Caco-2 (cell line): ENCODE measurements around the gene PCDHGA12. TPM values are rescaled to one million over a fixed set of nuclear protein-coding genes. Genes with fewer than 3 reads are reported as not detected.
"Not testable (repeated sequence)": the region's sequence is repeated elsewhere in the genome, so short reads cannot be mapped to it uniquely, and the experiment has no call there.

ENCODE experiments used
- BruUV-seq: library from RNA; stranded (reverse); fragments of 400-500 nt; replicated peaks from 2 replicates; lab custom pipeline; 2021; lab: Mats Ljungman, UMichigan
- CTCF ChIA-PET: fragments of 300-600 bp; sonication (Branson Sonifier 250); formaldehyde crosslinking; loops from one replicate; lab custom pipeline; 2022; ENCODE audit warnings: antibody characterized with exemption; lab: Charles Lee
- POLR2A ChIA-PET: fragments of 300-600 bp; sonication (Branson Sonifier 250); formaldehyde crosslinking; loops from one replicate; lab custom pipeline; 2022; ENCODE audit warnings: antibody characterized with exemption; lab: Charles Lee
- DNase-seq, 2 experiments: peaks; one replicate each; pipeline versions ENCODE4 v3.0.0 to v3.0.0-alpha.2; 2020 to 2022
- H3K27me3 ChIP-seq: replicated peaks from 2 replicates; pipeline ENCODE4 v1.6.0; 2011; ENCODE audit warnings: low read length; ENCODE audit not compliant: control insufficient read depth, insufficient read depth
- H3K36me3 ChIP-seq: 2 replicates; pipeline ENCODE4 v1.5.1; 2011; ENCODE audit warnings: low read length; ENCODE audit not compliant: control insufficient read depth, insufficient read depth
- H3K4me1 ChIP-seq: fragments of 250-450 bp; sonication (Bioruptor Pico); 2 replicates; pipeline ENCODE4 v1.5.1; 2020; ENCODE audit warnings: mild to moderate bottlenecking
- H3K4me3 ChIP-seq: 2 replicates; pipeline ENCODE4 v1.5.1; 2011; ENCODE audit warnings: low read depth, mild to moderate bottlenecking, control low read depth, low read length
- H3K9me3 ChIP-seq: fragments of 250-450 bp; sonication (Bioruptor Pico); 2 replicates; pipeline ENCODE4 v1.5.1; 2020; ENCODE audit warnings: mild to moderate bottlenecking, moderate library complexity
- H3K27ac Mint-ChIP-seq: one replicate; pipeline ENCODE4 v1.8.0; 2022; ENCODE audit warnings: mixed read lengths; ENCODE audit not compliant: unreplicated experiment
- H3K27me3 Mint-ChIP-seq: one replicate; pipeline ENCODE4 v1.8.0; 2022; ENCODE audit warnings: mixed read lengths; ENCODE audit not compliant: insufficient read depth, unreplicated experiment
- H3K36me3 Mint-ChIP-seq: one replicate; pipeline ENCODE4 v1.8.0; 2022; ENCODE audit warnings: mild to moderate bottlenecking, mixed read lengths; ENCODE audit not compliant: insufficient read depth, unreplicated experiment
- H3K4me1 Mint-ChIP-seq: one replicate; pipeline ENCODE4 v1.8.0; 2022; ENCODE audit warnings: low read depth, mixed read lengths; ENCODE audit not compliant: unreplicated experiment
- H3K4me3 Mint-ChIP-seq: one replicate; pipeline ENCODE4 v1.8.0; 2022; ENCODE audit warnings: mild to moderate bottlenecking, moderate library complexity, mixed read lengths; ENCODE audit not compliant: unreplicated experiment
- H3K9me3 Mint-ChIP-seq: one replicate; pipeline ENCODE4 v1.8.0; 2022; ENCODE audit warnings: mixed read lengths; ENCODE audit not compliant: unreplicated experiment
- intact Hi-C: fragments of 100-400 bp; cut with micrococcal nuclease; formaldehyde crosslinking; loops from one replicate; pipeline ENCODE4 v1.10.0; 2022; ENCODE audit not compliant: unreplicated experiment
- total RNA-seq: library from RNA; stranded (reverse); gene quantifications from 2 replicates; pipeline ENCODE4 v1.2.3, GENCODE V29; 2022
- TF ChIP-seq, protein P1 (sequence below), 2 experiments: fragments of 200-600 bp in 1 of 2; IDR thresholded peaks; 1 replicate in 1 of 2; 2 replicates in 1 of 2; pipeline versions ENCODE4 v1.5.1 to v1.8.0; 2011 to 2022; ENCODE audit warnings: antibody characterized with exemption in 1 of 2, control low read depth in 1 of 2, inconsistent platforms in 1 of 2, low read depth in 1 of 2, low read length in 1 of 2, mild to moderate bottlenecking in 1 of 2, moderate library complexity in 1 of 2; ENCODE audit not compliant: insufficient read depth in 1 of 2, severe bottlenecking in 1 of 2, unreplicated experiment in 1 of 2

Gene PCDHGA12
- total RNA-seq, 1 experiment from 2014 or later = 0.52 TPM

DNA sequence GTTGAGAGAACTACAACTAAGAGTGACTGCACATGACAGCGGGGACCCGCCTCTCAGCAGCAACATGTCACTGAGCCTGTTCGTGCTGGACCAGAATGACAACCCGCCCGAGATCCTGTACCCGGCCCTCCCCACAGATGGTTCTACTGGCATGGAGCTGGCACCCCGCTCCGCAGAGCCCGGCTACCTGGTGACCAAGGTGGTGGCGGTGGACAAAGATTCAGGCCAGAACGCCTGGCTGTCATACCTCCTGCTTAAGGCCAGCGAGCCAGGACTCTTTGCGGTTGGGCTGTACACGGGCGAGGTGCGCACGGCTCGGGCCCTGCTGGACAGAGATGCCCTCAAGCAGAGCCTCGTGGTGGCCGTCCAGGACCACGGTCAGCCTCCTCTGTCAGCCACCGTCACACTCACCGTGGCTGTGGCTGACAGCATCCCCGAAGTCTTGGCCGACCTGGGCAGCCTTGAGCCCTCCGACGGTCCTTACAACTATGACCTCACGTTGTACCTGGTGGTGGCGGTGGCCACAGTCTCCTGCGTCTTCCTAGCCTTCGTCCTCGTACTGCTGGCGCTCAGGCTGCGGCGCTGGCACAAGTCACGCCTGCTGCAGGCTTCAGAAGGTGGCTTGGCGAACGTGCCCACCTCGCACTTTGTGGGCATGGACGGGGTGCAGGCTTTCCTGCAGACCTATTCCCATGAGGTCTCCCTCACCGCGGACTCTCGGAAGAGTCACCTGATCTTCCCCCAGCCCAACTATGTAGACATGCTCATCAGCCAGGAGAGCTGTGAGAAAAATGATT is 45.6 kb upstream of the PCDHGA12 start:
- Mint-ChIP-seq H3K9me3 (peaks cover 12% of the 10 kb centered on the region), H3K4me3 (no peak overlapping the region), H3K27ac (no peak overlapping the region), H3K27me3 (no peaks in the 10 kb centered on the region), H3K36me3 (no peaks in the 10 kb centered on the region), H3K4me1 (no peaks in the 10 kb centered on the region)
- TF ChIP-seq, protein P1, sequence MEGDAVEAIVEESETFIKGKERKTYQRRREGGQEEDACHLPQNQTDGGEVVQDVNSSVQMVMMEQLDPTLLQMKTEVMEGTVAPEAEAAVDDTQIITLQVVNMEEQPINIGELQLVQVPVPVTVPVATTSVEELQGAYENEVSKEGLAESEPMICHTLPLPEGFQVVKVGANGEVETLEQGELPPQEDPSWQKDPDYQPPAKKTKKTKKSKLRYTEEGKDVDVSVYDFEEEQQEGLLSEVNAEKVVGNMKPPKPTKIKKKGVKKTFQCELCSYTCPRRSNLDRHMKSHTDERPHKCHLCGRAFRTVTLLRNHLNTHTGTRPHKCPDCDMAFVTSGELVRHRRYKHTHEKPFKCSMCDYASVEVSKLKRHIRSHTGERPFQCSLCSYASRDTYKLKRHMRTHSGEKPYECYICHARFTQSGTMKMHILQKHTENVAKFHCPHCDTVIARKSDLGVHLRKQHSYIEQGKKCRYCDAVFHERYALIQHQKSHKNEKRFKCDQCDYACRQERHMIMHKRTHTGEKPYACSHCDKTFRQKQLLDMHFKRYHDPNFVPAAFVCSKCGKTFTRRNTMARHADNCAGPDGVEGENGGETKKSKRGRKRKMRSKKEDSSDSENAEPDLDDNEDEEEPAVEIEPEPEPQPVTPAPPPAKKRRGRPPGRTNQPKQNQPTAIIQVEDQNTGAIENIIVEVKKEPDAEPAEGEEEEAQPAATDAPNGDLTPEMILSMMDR (IDR thresholded peaks at IDR 0.05; ENCODE audit: insufficient read depth in 1 of 2, low read depth in 1 of 2, low read length in 1 of 2, severe bottlenecking in 1 of 2, unreplicated experiment in 1 of 2) = no peak
- ChIA-PET CTCF (no interaction called here), POLR2A (no interaction called here)
- Histone ChIP-seq H3K4me3 (no peak overlapping the region), H3K36me3 (no peaks in the 10 kb centered on the region), H3K27me3 (no peaks in the 10 kb centered on the region), H3K4me1 (no peaks in the 10 kb centered on the region), H3K9me3 (no peaks in the 10 kb centered on the region; the same call in 1 of the 2 replicates)
- no TSS peak for BruUV-seq
- intact Hi-C loops = no loop called here
- DNase-seq = no peak

DNA sequence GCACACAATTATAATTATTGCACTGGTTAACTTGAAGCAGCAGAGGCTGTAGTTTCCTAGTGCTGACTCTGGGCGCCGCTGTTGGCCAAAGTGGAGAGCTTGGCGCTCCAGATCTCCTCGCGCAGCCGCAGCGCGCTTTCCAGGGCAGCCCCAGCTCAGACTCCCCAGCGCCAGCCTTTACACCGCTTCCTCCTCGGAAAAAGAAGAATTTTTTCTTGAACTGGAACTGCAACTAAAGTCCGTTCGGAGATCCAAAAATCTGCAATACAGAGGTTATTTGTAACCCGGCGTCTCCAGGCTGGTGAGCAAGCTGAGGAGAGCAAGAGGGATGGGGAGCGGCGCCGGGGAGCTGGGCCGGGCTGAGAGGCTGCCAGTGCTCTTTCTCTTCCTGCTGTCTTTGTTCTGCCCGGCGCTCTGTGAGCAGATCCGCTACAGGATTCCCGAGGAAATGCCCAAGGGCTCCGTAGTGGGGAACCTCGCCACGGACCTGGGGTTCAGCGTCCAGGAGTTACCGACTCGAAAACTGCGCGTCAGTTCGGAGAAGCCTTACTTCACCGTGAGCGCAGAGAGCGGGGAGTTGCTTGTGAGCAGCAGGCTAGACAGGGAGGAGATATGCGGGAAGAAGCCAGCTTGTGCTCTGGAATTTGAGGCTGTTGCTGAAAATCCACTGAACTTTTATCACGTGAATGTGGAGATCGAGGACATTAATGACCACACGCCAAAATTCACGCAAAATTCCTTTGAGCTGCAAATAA is 42.6 kb upstream of the PCDHGA12 start, which contains the start of gene PCDHGB4:
Gene PCDHGB4, plus strand, starts transcription at position 142 of the 755 bp plus-strand sequence. Its CDS starts 187 bp downstream, at position 329.
- BruUV-seq, POLR2A ChIA-PET, H3K36me3 ChIP-seq, DNase-seq, H3K9me3 ChIP-seq, H3K27ac Mint-ChIP-seq, H3K27me3 Mint-ChIP-seq, H3K27me3 ChIP-seq, H3K4me3 Mint-ChIP-seq, CTCF ChIA-PET, intact Hi-C loops, H3K4me3 ChIP-seq, H3K4me1 ChIP-seq, H3K36me3 Mint-ChIP-seq, H3K4me1 Mint-ChIP-seq: not testable (repeated sequence)
- peaks cover 19% of the 10 kb centered on the region for H3K9me3 Mint-ChIP-seq

DNA sequence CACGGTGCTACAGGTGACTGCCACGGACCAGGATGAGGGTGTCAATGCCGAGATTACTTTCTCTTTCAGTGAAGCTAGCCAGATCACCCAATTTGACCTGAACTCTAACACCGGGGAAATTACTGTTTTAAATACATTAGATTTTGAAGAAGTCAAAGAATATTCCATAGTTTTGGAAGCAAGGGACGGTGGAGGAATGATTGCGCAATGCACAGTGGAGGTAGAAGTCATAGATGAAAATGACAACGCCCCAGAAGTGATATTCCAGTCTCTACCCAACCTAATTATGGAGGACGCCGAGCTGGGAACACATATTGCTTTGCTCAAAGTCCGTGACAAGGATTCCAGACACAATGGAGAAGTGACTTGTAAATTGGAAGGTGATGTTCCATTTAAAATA is 41.6 kb upstream of the PCDHGA12 start:
- Histone ChIP-seq H3K4me1 (no peaks in the 10 kb centered on the region), H3K27me3 (no peaks in the 10 kb centered on the region), H3K36me3 (no peaks in the 10 kb centered on the region), H3K4me3 (no peak overlapping the region), H3K9me3 (no peaks in the 10 kb centered on the region)
- H3K4me3 Mint-ChIP-seq = no peak overlapping the region
- BruUV-seq = no TSS peak
- no peak overlapping the region for H3K27ac Mint-ChIP-seq
- DNase-seq = no peak
- TF ChIP-seq, protein P1 (IDR thresholded peaks at IDR 0.05; ENCODE audit: insufficient read depth in 1 of 2, low read depth in 1 of 2, low read length in 1 of 2, severe bottlenecking in 1 of 2, unreplicated experiment in 1 of 2) = no peak
- H3K4me1 Mint-ChIP-seq = no peaks in the 10 kb centered on the region
- peaks cover 19% of the 10 kb centered on the region for H3K9me3 Mint-ChIP-seq
- POLR2A ChIA-PET = no interaction called here
- no peaks in the 10 kb centered on the region for H3K36me3 Mint-ChIP-seq
- intact Hi-C loops = no loop called here
- CTCF ChIA-PET = interaction anchor here (0.8 kb wide), 1 partner anchor 9 kb away, joined by 3 read pairs; the partner anchor contains the start of gene PCDHGB5
- no peaks in the 10 kb centered on the region for H3K27me3 Mint-ChIP-seq
